Activated naive CD8-positive, alpha-beta T cell treated with anti-CD3 and anti-CD28 coated beads for 36 hours (primary cell): ENCODE results near the gene GDF11. TPM values are rescaled to one million over a fixed set of nuclear protein-coding genes. Genes with fewer than 3 reads are reported as not detected.

Experiments
- DNase-seq: peaks from one replicate; pipeline ENCODE4 v3.0.0; 2021
- H3K27ac Mint-ChIP-seq: one replicate; pipeline ENCODE4 v1.8.0; 2022; ENCODE audit warnings: mild to moderate bottlenecking, moderate library complexity, mixed read lengths
- H3K27me3 Mint-ChIP-seq: one replicate; pipeline ENCODE4 v1.8.0; 2022; ENCODE audit warnings: mild to moderate bottlenecking, mixed read lengths
- H3K36me3 Mint-ChIP-seq: one replicate; pipeline ENCODE4 v1.8.0; 2021; ENCODE audit warnings: mild to moderate bottlenecking, mixed read lengths
- H3K4me1 Mint-ChIP-seq: one replicate; pipeline ENCODE4 v1.8.0; 2021; ENCODE audit warnings: mixed read lengths
- H3K4me3 Mint-ChIP-seq: one replicate; pipeline ENCODE4 v1.8.0; 2022; ENCODE audit warnings: mild to moderate bottlenecking, moderate library complexity, mixed read lengths
- H3K9me3 Mint-ChIP-seq: one replicate; pipeline ENCODE4 v1.8.0; 2022; ENCODE audit warnings: mixed read lengths
- total RNA-seq, 2 experiments: library from RNA; stranded (reverse); gene quantifications; one replicate each; pipeline ENCODE4 v1.2.3, GENCODE V29; 2021

The GDF11 gene
- total RNA-seq, 2 experiments from 2014 or later: 11.9 to 12.9 TPM

- Mint-ChIP-seq H3K36me3 (peaks cover 23% of the 10 kb centered on the region), H3K4me3 (no peak overlapping the region)
- no peak for DNase-seq
Measured at GRCh38 chr12:55762646-55763045, 19.7 kb downstream of the GDF11 start.

GRCh38 chr12:55765736-55766290 is 22.9 kb downstream of the GDF11 start:
- H3K4me1 Mint-ChIP-seq: peaks cover 6% of the 10 kb centered on the region
- H3K27ac Mint-ChIP-seq: no peak overlapping the region
- no peak overlapping the region for H3K4me3 Mint-ChIP-seq
- H3K36me3 Mint-ChIP-seq: peaks cover 13% of the 10 kb centered on the region
- no peaks in the 10 kb centered on the region for H3K9me3 Mint-ChIP-seq
- no peak for DNase-seq
- no peaks in the 10 kb centered on the region for H3K27me3 Mint-ChIP-seq

More at GRCh38 chr12:55762646-55763045, 19.7 kb downstream of the GDF11 start:
- no peak overlapping the region for H3K27ac Mint-ChIP-seq
- no peaks in the 10 kb centered on the region for H3K9me3 Mint-ChIP-seq
- H3K27me3 Mint-ChIP-seq: no peaks in the 10 kb centered on the region
- H3K4me1 Mint-ChIP-seq: peaks cover 8% of the 10 kb centered on the region

DNA sequence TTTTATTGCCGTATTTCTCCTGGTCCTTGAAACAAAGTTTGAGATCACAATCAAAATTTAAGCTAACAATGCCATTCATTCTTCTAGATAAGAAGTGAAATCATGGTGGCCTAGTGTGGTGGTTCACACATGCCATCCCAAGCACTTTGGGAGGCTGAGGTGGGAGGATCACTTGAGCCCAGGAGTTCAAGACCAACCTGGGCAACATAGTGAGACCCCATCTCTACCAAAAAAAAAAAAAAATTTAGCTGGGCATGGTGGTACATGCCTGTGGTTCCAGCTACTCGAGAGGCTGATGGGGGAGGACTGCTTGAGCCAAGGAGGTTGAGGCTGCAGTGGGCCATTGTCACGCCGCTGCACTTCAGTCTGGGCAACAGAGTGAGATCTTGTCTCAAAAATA is 24.2 kb downstream of the GDF11 start:
- Mint-ChIP-seq H3K4me3 (no peak overlapping the region), H3K27ac (no peak overlapping the region), H3K27me3 (no peaks in the 10 kb centered on the region), H3K36me3 (peaks cover 11% of the 10 kb centered on the region), H3K9me3 (no peaks in the 10 kb centered on the region), H3K4me1 (peaks cover 2% of the 10 kb centered on the region)
- DNase-seq: no peak

- H3K27ac Mint-ChIP-seq: no peak overlapping the region
- H3K4me1 Mint-ChIP-seq: no peaks in the 10 kb centered on the region
- no peak overlapping the region for H3K4me3 Mint-ChIP-seq
- peaks cover 11% of the 10 kb centered on the region for H3K36me3 Mint-ChIP-seq
- no peak for DNase-seq
- no peaks in the 10 kb centered on the region for H3K27me3 Mint-ChIP-seq
- no peaks in the 10 kb centered on the region for H3K9me3 Mint-ChIP-seq
Measured at GRCh38 chr12:55771736-55772135, 28.8 kb downstream of the GDF11 start.

DNA sequence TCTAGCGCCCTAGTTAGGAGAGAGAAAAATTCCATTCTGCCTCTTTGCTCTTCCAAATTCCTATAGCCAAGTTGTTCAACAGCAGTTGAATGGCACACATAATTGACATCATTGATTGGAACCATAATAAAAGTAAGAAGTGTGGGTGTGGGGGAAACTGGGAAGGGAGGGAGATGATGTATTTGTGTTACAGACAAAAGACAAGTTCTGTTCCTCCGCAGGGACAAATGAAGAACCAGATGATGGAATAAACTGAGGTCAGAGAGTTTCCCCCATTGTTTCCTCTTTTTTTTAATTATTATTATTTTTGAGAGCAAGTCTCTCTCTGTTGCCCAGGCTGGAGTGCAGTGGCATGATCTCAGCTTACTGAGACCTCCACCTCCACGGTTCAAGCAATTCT is 34.9 kb downstream of the GDF11 start:
- H3K27ac Mint-ChIP-seq: no peak overlapping the region
- H3K27me3 Mint-ChIP-seq: no peaks in the 10 kb centered on the region
- H3K36me3 Mint-ChIP-seq: peaks cover 7% of the 10 kb centered on the region
- H3K9me3 Mint-ChIP-seq: no peaks in the 10 kb centered on the region
- no peak for DNase-seq
- peaks cover 3% of the 10 kb centered on the region for H3K4me1 Mint-ChIP-seq
- H3K4me3 Mint-ChIP-seq: no peak overlapping the region

- Mint-ChIP-seq H3K4me3 (no peak overlapping the region), H3K27me3 (no peaks in the 10 kb centered on the region), H3K36me3 (peaks cover 15% of the 10 kb centered on the region), H3K4me1 (peaks cover 3% of the 10 kb centered on the region), H3K9me3 (no peaks in the 10 kb centered on the region), H3K27ac (no peak overlapping the region)
- no peak for DNase-seq
Measured at GRCh38 chr12:55780685-55781084, 37.8 kb downstream of the GDF11 start.

DNA sequence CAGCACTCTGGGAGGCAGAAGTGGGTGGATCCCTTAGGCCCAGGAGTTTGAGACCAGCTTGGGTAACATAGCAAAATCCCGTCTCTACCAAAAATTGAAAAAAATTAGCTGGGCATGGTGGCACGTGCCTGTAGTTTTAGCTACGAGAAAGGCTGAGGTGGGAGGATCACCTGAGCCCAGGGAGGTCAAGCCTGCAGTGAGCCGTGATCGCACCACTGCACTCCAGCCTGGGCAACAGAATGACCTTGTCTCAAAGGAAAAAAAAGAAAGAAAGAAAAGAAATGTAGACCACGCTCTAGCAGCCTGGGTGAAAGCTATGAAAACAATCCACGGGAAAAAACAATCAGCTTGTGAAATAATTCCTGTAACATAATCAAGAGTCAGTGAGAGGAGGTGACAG is 45.6 kb downstream of the GDF11 start:
- H3K4me1 Mint-ChIP-seq: no peaks in the 10 kb centered on the region
- peaks cover 21% of the 10 kb centered on the region for H3K36me3 Mint-ChIP-seq
- H3K4me3 Mint-ChIP-seq: no peak overlapping the region
- no peaks in the 10 kb centered on the region for H3K9me3 Mint-ChIP-seq
- no peak for DNase-seq
- no peak overlapping the region for H3K27ac Mint-ChIP-seq
- no peaks in the 10 kb centered on the region for H3K27me3 Mint-ChIP-seq

DNA sequence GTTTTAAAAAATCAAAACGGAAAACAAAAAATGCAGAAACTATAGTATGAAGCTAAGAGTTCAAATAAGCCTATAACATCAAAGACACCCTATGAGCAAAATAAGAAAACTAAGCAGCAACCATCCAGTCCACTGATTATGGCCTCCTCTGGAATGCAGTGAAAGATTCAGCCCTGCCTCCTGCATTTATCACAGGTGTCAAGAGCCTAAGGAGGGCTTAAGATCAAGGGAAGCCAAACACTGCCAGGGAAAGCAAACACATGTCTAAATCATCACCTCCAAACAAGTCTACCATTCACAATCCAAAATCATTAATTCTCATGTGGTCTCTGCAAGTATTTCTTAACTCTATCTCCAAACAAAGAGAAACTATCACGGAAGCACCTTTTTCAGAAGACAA is 46.2 kb downstream of the GDF11 start:
- no peaks in the 10 kb centered on the region for H3K27me3 Mint-ChIP-seq
- H3K27ac Mint-ChIP-seq: no peak overlapping the region
- no peaks in the 10 kb centered on the region for H3K9me3 Mint-ChIP-seq
- no peak for DNase-seq
- peaks cover 16% of the 10 kb centered on the region for H3K36me3 Mint-ChIP-seq
- no peaks in the 10 kb centered on the region for H3K4me1 Mint-ChIP-seq
- no peak overlapping the region for H3K4me3 Mint-ChIP-seq

- Mint-ChIP-seq H3K9me3 (no peaks in the 10 kb centered on the region), H3K27me3 (no peaks in the 10 kb centered on the region), H3K4me3 (no peak overlapping the region), H3K4me1 (no peaks in the 10 kb centered on the region), H3K36me3 (peaks cover 13% of the 10 kb centered on the region), H3K27ac (no peak overlapping the region)
- no peak for DNase-seq
Measured at GRCh38 chr12:55789893-55790292, 47.0 kb downstream of the GDF11 start.

DNA sequence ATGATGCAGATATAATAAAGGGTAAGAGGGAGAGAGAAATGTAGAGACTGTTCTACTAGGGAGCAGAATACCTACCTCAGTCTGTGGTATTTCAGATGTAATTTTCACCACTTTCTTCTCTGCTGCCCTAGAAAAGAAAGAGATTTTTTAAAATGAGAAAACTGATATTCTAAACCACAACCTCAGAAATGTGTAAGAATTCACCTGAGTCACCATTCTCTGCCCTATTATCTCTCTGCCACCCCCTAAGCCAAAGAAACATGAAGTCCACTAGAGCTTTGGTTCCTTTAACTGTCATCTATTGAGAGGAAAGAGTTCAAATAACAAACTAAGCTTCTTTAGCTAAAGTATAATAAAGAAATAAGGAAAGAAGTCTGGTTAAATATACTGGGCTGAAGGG is 53.0 kb downstream of the GDF11 start:
- Mint-ChIP-seq H3K9me3 (no peaks in the 10 kb centered on the region), H3K36me3 (peaks cover 9% of the 10 kb centered on the region), H3K4me1 (peaks cover 7% of the 10 kb centered on the region), H3K27ac (peak overlapping the region; percentile 36), H3K27me3 (no peaks in the 10 kb centered on the region), H3K4me3 (no peak overlapping the region)
- no peak for DNase-seq

- DNase-seq: no peak
- no peak overlapping the region for H3K4me3 Mint-ChIP-seq
- no peak overlapping the region for H3K27ac Mint-ChIP-seq
- H3K36me3 Mint-ChIP-seq: peaks cover 9% of the 10 kb centered on the region
- peaks cover 7% of the 10 kb centered on the region for H3K4me1 Mint-ChIP-seq
- H3K9me3 Mint-ChIP-seq: no peaks in the 10 kb centered on the region
- H3K27me3 Mint-ChIP-seq: no peaks in the 10 kb centered on the region
Measured at GRCh38 chr12:55797068-55797467, 54.1 kb downstream of the GDF11 start.

DNA sequence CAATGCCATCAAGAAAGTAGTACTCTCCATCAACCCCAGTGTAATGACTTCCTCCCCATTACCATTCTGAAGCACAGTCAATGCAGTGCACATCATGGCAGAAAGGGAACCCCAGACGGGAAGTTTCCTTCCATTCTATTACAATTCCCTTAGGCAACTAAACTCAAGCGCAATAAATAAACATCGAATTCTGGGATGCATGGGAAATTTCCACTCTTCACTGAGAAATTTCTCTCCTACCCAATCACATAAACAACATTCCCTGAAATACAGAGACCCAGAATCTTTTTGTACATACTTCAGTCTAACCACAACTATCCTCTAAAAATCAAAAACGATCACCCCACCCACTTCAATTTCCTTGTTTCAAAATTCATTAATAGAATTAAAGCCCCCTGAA is 54.6 kb downstream of the GDF11 start:
- Mint-ChIP-seq H3K27me3 (no peaks in the 10 kb centered on the region), H3K4me1 (peaks cover 7% of the 10 kb centered on the region), H3K9me3 (no peaks in the 10 kb centered on the region), H3K36me3 (peaks cover 9% of the 10 kb centered on the region), H3K27ac (no peak overlapping the region), H3K4me3 (no peak overlapping the region)
- no peak for DNase-seq

Other genes with a start within 250 kb of the GDF11 start
- gene OR6C4, start 193.5 kb upstream of the GDF11 start, total RNA-seq: not detected
- gene OR2AP1, start 170.7 kb upstream of the GDF11 start, total RNA-seq: not detected
- gene OR10P1, start 106.2 kb upstream of the GDF11 start, total RNA-seq: not detected
- gene ITGA7, start 35.2 kb upstream of the GDF11 start, total RNA-seq: 1 to 10 TPM; 3.3 to 3.7 TPM
- 10 to 100 TPM; 81.9 to 88.4 TPM for gene BLOC1S1, start 27.1 kb upstream of the GDF11 start, total RNA-seq
- gene RDH5, start 22.7 kb upstream of the GDF11 start, total RNA-seq: 1 to 10 TPM; 4.2 to 6.7 TPM
- gene CD63, start 14.1 kb upstream of the GDF11 start, total RNA-seq: 100 to 1,000 TPM; 113 to 117 TPM
- 100 to 1,000 TPM in 1 of 2 experiments, 10 to 100 TPM in 1; 99.6 to 104 TPM for gene SARNP, start 74.6 kb downstream of the GDF11 start, total RNA-seq
- gene ORMDL2, start 74.9 kb downstream of the GDF11 start, total RNA-seq: 10 to 100 TPM; 29.8 to 32.4 TPM
- 10 to 100 TPM; 33.1 to 35.5 TPM for gene DNAJC14, start 86.5 kb downstream of the GDF11 start, total RNA-seq
- gene MMP19, start 99.8 kb downstream of the GDF11 start, total RNA-seq: not detected
- 10 to 100 TPM; 33.3 to 34.9 TPM for gene PYM1, start 184.8 kb downstream of the GDF11 start, total RNA-seq
- 100 to 1,000 TPM; 236 TPM for gene DGKA, start 188.0 kb downstream of the GDF11 start, total RNA-seq
- under 1 TPM; 0.25 to 0.28 TPM for gene PMEL, start 222.9 kb downstream of the GDF11 start, total RNA-seq
- 100 to 1,000 TPM; 111 to 120 TPM for gene CDK2, start 223.7 kb downstream of the GDF11 start, total RNA-seq
- gene RAB5B, start 231.0 kb downstream of the GDF11 start, total RNA-seq: 10 to 100 TPM; 24.5 to 25.3 TPM